SK-N-SH (cell line): Measurements from ENCODE around the gene FGFRL1.

Source experiments
- CTCF ChIP-seq: fragments of 200-600 bp; sonication (generic); IDR thresholded peaks from 2 replicates; pipeline ENCODE4 v1.6.1; 2017; ENCODE audit warnings: antibody characterized with exemption, mild to moderate bottlenecking, moderate library complexity
- ELF1 ChIP-seq: IDR thresholded peaks from 2 replicates; pipeline ENCODE4 v1.4.0; 2012
- FOXM1 ChIP-seq: IDR thresholded peaks from 2 replicates; pipeline ENCODE4 v1.4.0; 2012; ENCODE audit warnings: low read depth, mild to moderate bottlenecking
- MXI1 ChIP-seq: IDR thresholded peaks from 2 replicates; pipeline ENCODE4 v1.6.1; 2012; ENCODE audit warnings: mild to moderate bottlenecking, low read depth, low read length, improper control_type of control experiment
- POLR2AphosphoS5 ChIP-seq: IDR thresholded peaks from 2 replicates; pipeline ENCODE4 v1.6.1; 2012; ENCODE audit warnings: low read depth, low read length
- RAD21 ChIP-seq: IDR thresholded peaks from 2 replicates; pipeline ENCODE4 v1.6.1; 2012; ENCODE audit warnings: mild to moderate bottlenecking, low read length
- RFX5 ChIP-seq: IDR thresholded peaks from 2 replicates; pipeline ENCODE4 v1.6.1; 2012; ENCODE audit warnings: mild to moderate bottlenecking, improper control_type of control experiment, low read length
- RXRA ChIP-seq: IDR thresholded peaks from 2 replicates; pipeline ENCODE4 v1.4.0; 2012; ENCODE audit warnings: low read depth, mild to moderate bottlenecking, borderline replicate concordance
- SIN3A ChIP-seq: IDR thresholded peaks from 2 replicates; pipeline ENCODE4 v1.6.1; 2012; ENCODE audit warnings: low read depth, mild to moderate bottlenecking, low read length, moderate library complexity, borderline replicate concordance
- USF2 ChIP-seq: fragments of 150-350 bp; IDR thresholded peaks from 2 replicates; pipeline ENCODE4 v1.6.1; 2017; ENCODE audit warnings: antibody characterized with exemption, low read length, low read depth, borderline replicate concordance
- ZBTB33 ChIP-seq: IDR thresholded peaks from 2 replicates; pipeline ENCODE4 v1.4.0; 2012; ENCODE audit warnings: low read depth, borderline replicate concordance
- TF ChIP-seq, protein P1 (sequence below): IDR thresholded peaks from 2 replicates; pipeline ENCODE4 v1.6.1; 2012; ENCODE audit warnings: mild to moderate bottlenecking, low read depth, low read length, moderate library complexity

- no peak for TF ChIP-seq CTCF
- no peak for TF ChIP-seq MXI1
- TF ChIP-seq RFX5 = no peak
- no peak for TF ChIP-seq RXRA
- TF ChIP-seq FOXM1 = no peak
- TF ChIP-seq RAD21 = no peak
- TF ChIP-seq ELF1 = no peak
- no peak for TF ChIP-seq ZBTB33
- TF ChIP-seq, protein P1, sequence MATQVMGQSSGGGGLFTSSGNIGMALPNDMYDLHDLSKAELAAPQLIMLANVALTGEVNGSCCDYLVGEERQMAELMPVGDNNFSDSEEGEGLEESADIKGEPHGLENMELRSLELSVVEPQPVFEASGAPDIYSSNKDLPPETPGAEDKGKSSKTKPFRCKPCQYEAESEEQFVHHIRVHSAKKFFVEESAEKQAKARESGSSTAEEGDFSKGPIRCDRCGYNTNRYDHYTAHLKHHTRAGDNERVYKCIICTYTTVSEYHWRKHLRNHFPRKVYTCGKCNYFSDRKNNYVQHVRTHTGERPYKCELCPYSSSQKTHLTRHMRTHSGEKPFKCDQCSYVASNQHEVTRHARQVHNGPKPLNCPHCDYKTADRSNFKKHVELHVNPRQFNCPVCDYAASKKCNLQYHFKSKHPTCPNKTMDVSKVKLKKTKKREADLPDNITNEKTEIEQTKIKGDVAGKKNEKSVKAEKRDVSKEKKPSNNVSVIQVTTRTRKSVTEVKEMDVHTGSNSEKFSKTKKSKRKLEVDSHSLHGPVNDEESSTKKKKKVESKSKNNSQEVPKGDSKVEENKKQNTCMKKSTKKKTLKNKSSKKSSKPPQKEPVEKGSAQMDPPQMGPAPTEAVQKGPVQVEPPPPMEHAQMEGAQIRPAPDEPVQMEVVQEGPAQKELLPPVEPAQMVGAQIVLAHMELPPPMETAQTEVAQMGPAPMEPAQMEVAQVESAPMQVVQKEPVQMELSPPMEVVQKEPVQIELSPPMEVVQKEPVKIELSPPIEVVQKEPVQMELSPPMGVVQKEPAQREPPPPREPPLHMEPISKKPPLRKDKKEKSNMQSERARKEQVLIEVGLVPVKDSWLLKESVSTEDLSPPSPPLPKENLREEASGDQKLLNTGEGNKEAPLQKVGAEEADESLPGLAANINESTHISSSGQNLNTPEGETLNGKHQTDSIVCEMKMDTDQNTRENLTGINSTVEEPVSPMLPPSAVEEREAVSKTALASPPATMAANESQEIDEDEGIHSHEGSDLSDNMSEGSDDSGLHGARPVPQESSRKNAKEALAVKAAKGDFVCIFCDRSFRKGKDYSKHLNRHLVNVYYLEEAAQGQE = no peak
- TF ChIP-seq USF2 = no peak
- TF ChIP-seq POLR2AphosphoS5 = no peak
- no peak for TF ChIP-seq SIN3A
These were observed 64.6 kb downstream of the FGFRL1 start for GRCh38 chr4:1075809-1076699.
